Panc1 (cell line): ENCODE data around the gene SMIM43.

Experiments
- CTCF ChIP-seq: fragments of 450-650 bp; IDR thresholded peaks from 2 replicates; pipeline ENCODE4 v1.5.1; 2017; ENCODE audit warnings: mild to moderate bottlenecking
- POLR2AphosphoS5 ChIP-seq: IDR thresholded peaks from 2 replicates; pipeline ENCODE4 v1.6.1; 2012; ENCODE audit warnings: mild to moderate bottlenecking, low read depth, low read length, moderate library complexity

- TF ChIP-seq CTCF (no peak), POLR2AphosphoS5 (no peak)
Observed at GRCh38 chr4:121800638-121800960, 35.6 kb upstream of the SMIM43 start.
